GM12875 (cell line): ENCODE measurements around the gene MRPS26.
"Not testable (repeated sequence)": the region's sequence is repeated elsewhere in the genome, so short reads cannot be mapped to it uniquely, and the experiment has no call there.

Source experiments
- H3K4me3 ChIP-seq: one replicate; pipeline ENCODE4 v1.5.1; 2011; ENCODE audit warnings: low read depth, low read length, control low read depth
- TF ChIP-seq, protein P1 (sequence below): IDR thresholded peaks from 2 replicates; pipeline ENCODE4 v1.5.1; 2011; ENCODE audit warnings: low read depth, mild to moderate bottlenecking, control low read depth, inconsistent platforms, low read length, moderate library complexity, borderline replicate concordance; ENCODE audit not compliant: insufficient read depth

MRPS26 gene

GRCh38 chr20:3071266-3071609 lies 25.4 kb downstream of the MRPS26 start:
- H3K4me3 ChIP-seq = no peak overlapping the region
- TF ChIP-seq, protein P1, sequence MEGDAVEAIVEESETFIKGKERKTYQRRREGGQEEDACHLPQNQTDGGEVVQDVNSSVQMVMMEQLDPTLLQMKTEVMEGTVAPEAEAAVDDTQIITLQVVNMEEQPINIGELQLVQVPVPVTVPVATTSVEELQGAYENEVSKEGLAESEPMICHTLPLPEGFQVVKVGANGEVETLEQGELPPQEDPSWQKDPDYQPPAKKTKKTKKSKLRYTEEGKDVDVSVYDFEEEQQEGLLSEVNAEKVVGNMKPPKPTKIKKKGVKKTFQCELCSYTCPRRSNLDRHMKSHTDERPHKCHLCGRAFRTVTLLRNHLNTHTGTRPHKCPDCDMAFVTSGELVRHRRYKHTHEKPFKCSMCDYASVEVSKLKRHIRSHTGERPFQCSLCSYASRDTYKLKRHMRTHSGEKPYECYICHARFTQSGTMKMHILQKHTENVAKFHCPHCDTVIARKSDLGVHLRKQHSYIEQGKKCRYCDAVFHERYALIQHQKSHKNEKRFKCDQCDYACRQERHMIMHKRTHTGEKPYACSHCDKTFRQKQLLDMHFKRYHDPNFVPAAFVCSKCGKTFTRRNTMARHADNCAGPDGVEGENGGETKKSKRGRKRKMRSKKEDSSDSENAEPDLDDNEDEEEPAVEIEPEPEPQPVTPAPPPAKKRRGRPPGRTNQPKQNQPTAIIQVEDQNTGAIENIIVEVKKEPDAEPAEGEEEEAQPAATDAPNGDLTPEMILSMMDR = no peak

DNA sequence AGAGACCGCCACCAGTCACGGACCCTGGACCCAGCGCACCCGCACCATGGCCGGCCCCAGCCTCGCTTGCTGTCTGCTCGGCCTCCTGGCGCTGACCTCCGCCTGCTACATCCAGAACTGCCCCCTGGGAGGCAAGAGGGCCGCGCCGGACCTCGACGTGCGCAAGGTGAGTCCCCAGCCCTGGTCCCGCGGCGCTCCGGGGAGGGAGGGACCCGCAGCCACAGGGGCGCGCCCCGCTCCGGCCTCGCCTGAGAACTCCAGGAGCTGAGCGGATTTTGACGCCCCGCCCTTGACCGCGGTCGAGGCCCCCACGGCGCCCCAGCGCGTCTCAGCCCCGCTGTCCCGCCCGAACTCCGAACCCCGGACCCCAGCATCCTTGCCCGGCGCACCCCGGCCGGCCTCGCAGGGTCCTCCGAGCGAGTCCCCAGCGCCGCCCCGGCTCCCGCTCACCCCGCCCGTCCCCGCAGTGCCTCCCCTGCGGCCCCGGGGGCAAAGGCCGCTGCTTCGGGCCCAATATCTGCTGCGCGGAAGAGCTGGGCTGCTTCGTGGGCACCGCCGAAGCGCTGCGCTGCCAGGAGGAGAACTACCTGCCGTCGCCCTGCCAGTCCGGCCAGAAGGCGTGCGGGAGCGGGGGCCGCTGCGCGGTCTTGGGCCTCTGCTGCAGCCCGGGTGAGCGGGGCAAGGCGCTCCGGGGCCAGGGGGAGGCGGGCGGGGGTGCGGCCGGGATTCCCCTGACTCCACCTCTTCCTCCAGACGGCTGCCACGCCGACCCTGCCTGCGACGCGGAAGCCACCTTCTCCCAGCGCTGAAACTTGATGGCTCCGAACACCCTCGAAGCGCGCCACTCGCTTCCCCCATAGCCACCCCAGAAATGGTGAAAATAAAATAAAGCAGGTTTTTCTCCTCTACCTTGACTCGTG lies 26.0 kb downstream of the MRPS26 start, which contains the start of gene OXT:
OXT (plus strand) TSS at position 11 of the 920 bp plus-strand sequence; CDS start at position 47, 36 bp downstream.
- H3K4me3 ChIP-seq = no peak within 1 kb of the TSS
- TF ChIP-seq, protein P1 = no peak

DNA sequence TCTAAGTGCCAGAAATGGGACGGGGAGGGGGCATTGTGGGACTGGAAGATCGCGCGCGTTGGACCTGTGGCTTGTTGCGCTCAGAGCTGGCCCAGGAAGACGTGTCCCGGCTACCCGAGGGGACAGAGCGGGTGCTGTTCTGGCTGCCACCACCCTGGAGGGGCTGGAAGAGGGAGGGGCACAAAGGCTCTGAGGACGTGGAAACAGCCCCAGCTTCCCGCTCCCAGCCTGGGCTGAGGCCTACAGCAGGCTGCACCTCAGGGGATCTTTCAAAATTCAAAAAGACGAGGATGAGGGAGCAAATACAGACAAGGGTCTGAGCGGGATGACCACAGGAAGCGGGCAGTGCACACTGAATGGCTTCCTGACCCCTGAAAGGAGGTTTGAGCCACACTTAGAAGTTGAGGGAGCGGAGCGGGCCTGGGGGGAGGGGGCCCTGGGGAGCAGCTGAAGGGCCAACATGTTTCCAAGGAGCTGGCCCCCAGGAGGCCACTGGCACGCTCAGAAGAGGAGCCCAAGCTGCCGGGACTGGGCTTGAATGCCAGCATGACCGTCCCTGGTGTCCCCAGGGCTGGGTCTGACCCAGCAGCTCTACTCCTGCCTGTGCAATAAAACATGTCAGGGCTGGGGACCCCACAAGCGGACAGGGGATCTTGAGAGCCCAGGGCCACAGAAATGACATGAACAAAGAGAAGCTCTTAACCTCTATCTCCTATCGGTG lies 26.8 kb downstream of the MRPS26 start:
- TF ChIP-seq, protein P1 = no peak
- no peak overlapping the region for H3K4me3 ChIP-seq

DNA sequence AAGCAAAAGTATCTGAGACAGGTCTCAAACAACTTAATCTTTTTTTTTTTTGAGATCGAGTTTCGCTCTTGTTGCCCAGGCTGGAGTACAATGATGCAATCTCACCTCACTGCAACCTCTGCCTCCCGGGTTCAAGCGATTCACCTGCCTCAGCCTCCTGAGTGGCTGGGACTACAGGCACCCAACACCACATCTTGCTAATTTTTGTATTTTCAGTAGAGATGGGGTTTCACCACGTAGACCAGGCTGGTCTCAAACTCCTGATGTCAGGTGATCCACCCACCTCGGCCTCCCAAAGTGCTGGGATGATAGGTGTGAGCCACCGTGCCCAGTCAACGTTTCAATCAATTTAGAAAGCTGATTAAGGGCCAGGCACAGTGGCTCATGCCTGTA lies 27.4 kb downstream of the MRPS26 start:
- H3K4me3 ChIP-seq = not testable (repeated sequence)

DNA sequence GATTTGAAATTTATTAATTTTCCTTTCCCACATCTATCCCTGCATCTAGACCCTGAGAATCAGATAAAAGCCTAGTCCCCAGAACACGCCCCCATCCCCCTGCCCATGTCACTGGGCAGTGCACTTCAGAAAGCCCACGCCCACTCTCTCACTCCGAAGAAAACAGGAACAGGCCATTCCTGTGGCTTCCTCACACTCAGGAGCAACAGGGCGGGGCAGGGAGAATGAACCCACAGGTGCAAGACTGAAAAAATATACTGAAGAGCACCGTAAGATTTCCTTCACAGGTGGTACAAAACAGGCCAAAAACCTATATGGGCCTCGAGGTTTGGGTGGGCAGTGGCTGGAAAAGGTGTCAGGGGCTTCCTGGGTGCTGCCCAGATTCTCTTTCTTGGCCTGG lies 29.0 kb downstream of the MRPS26 start:
- H3K4me3 ChIP-seq = no peak overlapping the region
- TF ChIP-seq, protein P1 = no peak

DNA sequence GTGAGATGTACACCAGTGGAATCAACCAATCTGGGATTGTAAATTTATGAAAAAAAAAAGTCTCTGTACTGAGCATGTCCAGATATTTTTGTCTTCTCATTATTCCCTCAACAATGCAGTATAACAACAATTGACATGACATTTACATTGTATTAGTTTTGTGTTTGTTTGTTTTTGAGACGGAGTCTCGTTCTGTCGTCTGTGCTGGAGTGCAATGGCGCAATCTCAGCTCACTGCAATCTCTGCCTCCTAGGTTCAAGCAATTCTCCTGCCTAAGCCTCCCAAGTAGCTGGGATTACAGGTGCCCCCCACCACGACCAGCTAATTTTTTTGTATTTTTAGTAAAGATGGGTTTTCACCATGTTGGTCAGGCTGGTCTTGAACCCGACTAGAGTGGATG lies 29.5 kb downstream of the MRPS26 start:
- H3K4me3 ChIP-seq = not testable (repeated sequence)

- no peak overlapping the region for H3K4me3 ChIP-seq
- TF ChIP-seq, protein P1 = no peak
These were observed 31.8 kb downstream of the MRPS26 start for GRCh38 chr20:3077618-3078134.

DNA sequence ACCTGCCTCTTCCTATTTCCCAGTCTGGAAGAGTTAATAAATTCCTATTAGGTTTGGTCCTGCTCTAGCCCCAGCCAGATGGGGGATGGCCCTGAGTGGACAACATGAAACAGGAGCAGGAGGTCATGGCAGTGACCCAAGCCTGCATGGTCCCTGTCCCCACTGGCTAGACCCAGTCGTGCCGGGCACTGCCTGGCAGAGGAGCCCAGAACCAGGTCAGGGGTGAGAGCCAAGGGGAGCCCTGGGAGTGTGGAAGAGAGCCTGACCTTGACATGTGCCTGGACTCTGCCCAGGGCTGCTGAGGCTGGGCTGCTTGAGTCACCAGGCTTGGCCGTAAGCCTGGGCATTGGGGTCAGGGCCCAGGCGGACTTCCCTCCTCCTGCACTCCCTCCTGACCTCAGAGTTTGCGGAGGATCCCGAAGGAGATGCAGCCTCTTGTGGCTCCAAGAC lies 35.1 kb downstream of the MRPS26 start:
- TF ChIP-seq, protein P1 = no peak

More for the DNA sequence above, 35.1 kb downstream of the MRPS26 start:
- no peak overlapping the region for H3K4me3 ChIP-seq
